Measurements from ENCODE around the gene AFDN. TPM values are rescaled to one million over a fixed set of nuclear protein-coding genes. Genes with fewer than 3 reads are reported as not detected.

Gene AFDN
- total RNA-seq, 2 experiments from 2014 or later: 18.6 to 20.6 TPM

- H3K36me3 Mint-ChIP-seq (ENCODE audit: low read depth): no peaks in the 10 kb centered on the region
Observed at GRCh38 chr6:167977717-167978467, 151.2 kb downstream of the AFDN start.

GRCh38 chr6:167978607-167979006 lies 151.9 kb downstream of the AFDN start:
- H3K4me1 Mint-ChIP-seq: no peaks in the 10 kb centered on the region
- no peaks in the 10 kb centered on the region for H3K9me3 Mint-ChIP-seq
- ChIA-PET POLR2A (no interaction called here), CTCF (no interaction called here)
- H3K36me3 Mint-ChIP-seq (ENCODE audit: low read depth): no peaks in the 10 kb centered on the region
- no peak overlapping the region for H3K27ac Mint-ChIP-seq
- DNase-seq: no peak
- no peak overlapping the region for H3K4me3 Mint-ChIP-seq
- no peaks in the 10 kb centered on the region for H3K27me3 Mint-ChIP-seq

More at GRCh38 chr6:167977717-167978467, 151.2 kb downstream of the AFDN start:
- Mint-ChIP-seq H3K4me1 (no peaks in the 10 kb centered on the region), H3K4me3 (no peak overlapping the region), H3K27ac (no peak overlapping the region), H3K27me3 (no peaks in the 10 kb centered on the region), H3K9me3 (no peaks in the 10 kb centered on the region)
- ChIA-PET POLR2A (no interaction called here), CTCF (no interaction called here)
- DNase-seq: no peak

- no peaks in the 10 kb centered on the region for H3K36me3 Mint-ChIP-seq (ENCODE audit: low read depth)
- no peaks in the 10 kb centered on the region for H3K9me3 Mint-ChIP-seq
- no peaks in the 10 kb centered on the region for H3K27me3 Mint-ChIP-seq
- CTCF ChIA-PET: no interaction called here
- no peak for DNase-seq
- no peak overlapping the region for H3K4me3 Mint-ChIP-seq
- H3K4me1 Mint-ChIP-seq: no peaks in the 10 kb centered on the region
- POLR2A ChIA-PET: no interaction called here
- no peak overlapping the region for H3K27ac Mint-ChIP-seq
Observed at GRCh38 chr6:167979436-167980139, 152.9 kb downstream of the AFDN start.

GRCh38 chr6:167980911-167981580 lies 154.3 kb downstream of the AFDN start:
- H3K27ac Mint-ChIP-seq: no peak overlapping the region
- CTCF ChIA-PET: no interaction called here
- no peaks in the 10 kb centered on the region for H3K9me3 Mint-ChIP-seq
- H3K4me3 Mint-ChIP-seq: no peak overlapping the region
- no peaks in the 10 kb centered on the region for H3K4me1 Mint-ChIP-seq
- H3K27me3 Mint-ChIP-seq: no peaks in the 10 kb centered on the region
- DNase-seq: no peak
- POLR2A ChIA-PET: no interaction called here
- no peaks in the 10 kb centered on the region for H3K36me3 Mint-ChIP-seq (ENCODE audit: low read depth)

- ChIA-PET POLR2A (no interaction called here), CTCF (no interaction called here)
- Mint-ChIP-seq H3K9me3 (no peaks in the 10 kb centered on the region), H3K27ac (no peak overlapping the region), H3K4me3 (no peak overlapping the region), H3K27me3 (no peaks in the 10 kb centered on the region), H3K36me3 (ENCODE audit: low read depth) (no peaks in the 10 kb centered on the region), H3K4me1 (no peaks in the 10 kb centered on the region)
- DNase-seq: no peak
Observed at GRCh38 chr6:167981916-167982462, 155.3 kb downstream of the AFDN start.

- H3K27ac Mint-ChIP-seq: no peak overlapping the region
- POLR2A ChIA-PET: no interaction called here
- no peak for DNase-seq
- H3K27me3 Mint-ChIP-seq: no peaks in the 10 kb centered on the region
- H3K4me1 Mint-ChIP-seq: no peaks in the 10 kb centered on the region
- no peak overlapping the region for H3K4me3 Mint-ChIP-seq
- CTCF ChIA-PET: no interaction called here
- H3K36me3 Mint-ChIP-seq (ENCODE audit: low read depth): no peaks in the 10 kb centered on the region
- H3K9me3 Mint-ChIP-seq: no peaks in the 10 kb centered on the region
Observed at GRCh38 chr6:167984144-167984719, 157.5 kb downstream of the AFDN start.

- H3K9me3 Mint-ChIP-seq: no peaks in the 10 kb centered on the region
- ChIA-PET POLR2A (no interaction called here), CTCF (no interaction called here)
- no peak overlapping the region for H3K4me3 Mint-ChIP-seq
- H3K36me3 Mint-ChIP-seq (ENCODE audit: low read depth): no peaks in the 10 kb centered on the region
- no peaks in the 10 kb centered on the region for H3K27me3 Mint-ChIP-seq
- no peaks in the 10 kb centered on the region for H3K4me1 Mint-ChIP-seq
- H3K27ac Mint-ChIP-seq: no peak overlapping the region
- DNase-seq: no peak
Observed at GRCh38 chr6:167984876-167985604, 158.3 kb downstream of the AFDN start.

GRCh38 chr6:167985911-167986595 lies 159.3 kb downstream of the AFDN start:
- H3K27ac Mint-ChIP-seq: no peak overlapping the region
- H3K36me3 Mint-ChIP-seq (ENCODE audit: low read depth): no peaks in the 10 kb centered on the region
- DNase-seq: no peak
- POLR2A ChIA-PET: no interaction called here
- no peak overlapping the region for H3K4me3 Mint-ChIP-seq
- CTCF ChIA-PET: no interaction called here
- no peaks in the 10 kb centered on the region for H3K9me3 Mint-ChIP-seq
- no peaks in the 10 kb centered on the region for H3K27me3 Mint-ChIP-seq
- H3K4me1 Mint-ChIP-seq: no peaks in the 10 kb centered on the region

- no peaks in the 10 kb centered on the region for H3K27me3 Mint-ChIP-seq
- CTCF ChIA-PET: no interaction called here
- no peaks in the 10 kb centered on the region for H3K36me3 Mint-ChIP-seq (ENCODE audit: low read depth)
- H3K4me1 Mint-ChIP-seq: no peaks in the 10 kb centered on the region
- POLR2A ChIA-PET: no interaction called here
- DNase-seq: no peak
- no peak overlapping the region for H3K27ac Mint-ChIP-seq
- H3K4me3 Mint-ChIP-seq: no peak overlapping the region
- H3K9me3 Mint-ChIP-seq: no peaks in the 10 kb centered on the region
Observed at GRCh38 chr6:167987396-167988153, 160.9 kb downstream of the AFDN start.

GRCh38 chr6:167988154-167988495 lies 161.4 kb downstream of the AFDN start:
- Mint-ChIP-seq H3K4me3 (no peak overlapping the region), H3K4me1 (no peaks in the 10 kb centered on the region), H3K27me3 (no peaks in the 10 kb centered on the region), H3K36me3 (ENCODE audit: low read depth) (no peaks in the 10 kb centered on the region), H3K27ac (no peak overlapping the region), H3K9me3 (no peaks in the 10 kb centered on the region)
- CTCF ChIA-PET: no interaction called here
- DNase-seq: no peak
- POLR2A ChIA-PET: no interaction called here

GRCh38 chr6:167988945-167989841 lies 162.5 kb downstream of the AFDN start:
- Mint-ChIP-seq H3K36me3 (ENCODE audit: low read depth) (no peaks in the 10 kb centered on the region), H3K27ac (no peak overlapping the region), H3K9me3 (no peaks in the 10 kb centered on the region), H3K4me3 (no peak overlapping the region), H3K27me3 (no peaks in the 10 kb centered on the region), H3K4me1 (no peaks in the 10 kb centered on the region)
- DNase-seq: no peak
- CTCF ChIA-PET: no interaction called here
- POLR2A ChIA-PET: no interaction called here

All from activated CD4-positive, alpha-beta T cell treated with anti-CD3 and anti-CD28 coated beads, Interleukin-2, amount 10 ng/mL, durations not matched to agents 7 days and 5 days (primary cell).